Measurements from ENCODE around the gene FXYD4. TPM values are rescaled to one million over a fixed set of nuclear protein-coding genes. Genes with fewer than 3 reads are reported as not detected.
A peak's percentile ranks its signal among the peaks of the same experiment; 100 is the strongest.
"Not testable (repeated sequence)": the region's sequence is repeated elsewhere in the genome, so short reads cannot be mapped to it uniquely, and the experiment has no call there.

FXYD4 gene
- not detected in 2 replicates for total RNA-seq

- DNase-seq (ENCODE audit: low read depth) = no peak
Measured at GRCh38 chr10:43371418-43371817, at the start of gene FXYD4. Gene FXYD4, plus strand, starts transcription at chr10:43371636. Its CDS starts 2,111 bp downstream, at chr10:43373747.

- DNase-seq (ENCODE audit: low read depth) = no peak
Measured at GRCh38 chr10:43322331-43322730, 49.1 kb upstream of the FXYD4 start.

GRCh38 chr10:43322769-43323168, 48.7 kb upstream of the FXYD4 start:
- DNase-seq (ENCODE audit: low read depth) = peak; percentile 72

- DNase-seq (ENCODE audit: low read depth) = no peak
Measured at GRCh38 chr10:43323245-43323644, 48.2 kb upstream of the FXYD4 start.

- DNase-seq (ENCODE audit: low read depth) = no peak
Measured at GRCh38 chr10:43324876-43325275, 46.6 kb upstream of the FXYD4 start.

- no peak for DNase-seq (ENCODE audit: low read depth)
Measured at GRCh38 chr10:43327171-43327570, 44.3 kb upstream of the FXYD4 start.

- DNase-seq (ENCODE audit: low read depth) = no peak
Measured at GRCh38 chr10:43327986-43328385, 43.5 kb upstream of the FXYD4 start.

GRCh38 chr10:43328810-43329209, 42.6 kb upstream of the FXYD4 start:
- DNase-seq (ENCODE audit: low read depth) = not testable (repeated sequence)

- not testable (repeated sequence) for DNase-seq (ENCODE audit: low read depth)
Measured at GRCh38 chr10:43329246-43329885, 42.1 kb upstream of the FXYD4 start.

GRCh38 chr10:43330049-43330823, 41.2 kb upstream of the FXYD4 start:
- not testable (repeated sequence) for DNase-seq (ENCODE audit: low read depth)

GRCh38 chr10:43330824-43331127, 40.7 kb upstream of the FXYD4 start:
- not testable (repeated sequence) for DNase-seq (ENCODE audit: low read depth)

GRCh38 chr10:43333653-43334052, 37.8 kb upstream of the FXYD4 start:
- DNase-seq (ENCODE audit: low read depth) = no peak

- DNase-seq (ENCODE audit: low read depth) = no peak
Measured at GRCh38 chr10:43336061-43336460, 35.4 kb upstream of the FXYD4 start.

GRCh38 chr10:43336641-43337318, 34.7 kb upstream of the FXYD4 start:
- DNase-seq (ENCODE audit: low read depth) = peak; percentile 87

GRCh38 chr10:43337536-43337935, 33.9 kb upstream of the FXYD4 start:
- DNase-seq (ENCODE audit: low read depth) = not testable (repeated sequence)

- DNase-seq (ENCODE audit: low read depth) = no peak
Measured at GRCh38 chr10:43338117-43338516, 33.3 kb upstream of the FXYD4 start.

GRCh38 chr10:43339136-43339535, 32.3 kb upstream of the FXYD4 start:
- DNase-seq (ENCODE audit: low read depth) = no peak

GRCh38 chr10:43340101-43340500, 31.3 kb upstream of the FXYD4 start:
- DNase-seq (ENCODE audit: low read depth) = no peak

- DNase-seq (ENCODE audit: low read depth) = peak; percentile 93
Measured at GRCh38 chr10:43340619-43341018, 30.8 kb upstream of the FXYD4 start.

GRCh38 chr10:43341450-43341849, 30.0 kb upstream of the FXYD4 start:
- no peak for DNase-seq (ENCODE audit: low read depth)

- no peak for DNase-seq (ENCODE audit: low read depth)
Measured at GRCh38 chr10:43342279-43343125, 28.9 kb upstream of the FXYD4 start.

- DNase-seq (ENCODE audit: low read depth) = no peak
Measured at GRCh38 chr10:43343126-43343525, 28.3 kb upstream of the FXYD4 start.

All from renal cortical epithelial cell (primary cell).